Renal cortex interstitium (tissue), 11 donors: ENCODE measurements around the gene EMP3. TPM values are rescaled to one million over a fixed set of nuclear protein-coding genes. Genes with fewer than 3 reads are reported as not detected.

ENCODE experiments used
- DNase-seq, 11 donors: peaks; one replicate each; pipeline ENCODE4 v3.0.0-alpha.2; 2013; ENCODE audit warnings: low read depth in 9 of 11, low spot score in 4 of 11; ENCODE audit errors: extremely low read depth in 1 of 11
- polyA plus RNA-seq, 3 donors: library from polyadenylated mRNA; unstranded; fragments of 120-200 nt; gene quantifications; one replicate each; pipeline ENCODE4 v1.2.1, GENCODE V29; 2013; ENCODE audit not compliant: insufficient read length in 3 of 3

Gene EMP3
- polyA plus RNA-seq, 3 donors = 51.0 to 83.1 (median 67.0) TPM

DNA sequence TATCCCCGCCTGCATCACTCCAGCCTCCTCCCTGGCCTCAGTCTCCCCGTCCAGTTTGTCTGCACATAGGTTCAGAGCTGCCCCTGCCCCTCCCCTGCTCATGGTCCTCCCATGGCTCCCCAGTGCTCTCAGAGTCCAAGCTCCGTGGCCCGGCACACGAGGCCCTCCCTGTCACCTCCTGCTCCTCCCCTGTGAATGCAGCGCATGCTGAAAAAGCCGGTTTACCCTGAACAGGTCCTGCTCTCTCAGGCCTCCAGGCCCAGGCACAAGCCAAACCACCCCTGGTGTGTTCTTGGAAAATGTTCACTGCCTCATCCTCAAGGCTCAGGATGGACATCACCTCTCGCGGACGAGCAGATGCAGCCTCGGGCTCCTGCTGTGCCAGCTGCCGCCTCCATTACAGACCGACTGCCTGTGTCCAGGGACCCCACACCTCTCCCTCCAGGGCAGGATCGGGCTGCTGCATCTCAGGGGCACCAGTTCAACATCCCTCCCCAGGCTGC, 13.0 kb downstream of the EMP3 start:
- DNase-seq = no peak

DNA sequence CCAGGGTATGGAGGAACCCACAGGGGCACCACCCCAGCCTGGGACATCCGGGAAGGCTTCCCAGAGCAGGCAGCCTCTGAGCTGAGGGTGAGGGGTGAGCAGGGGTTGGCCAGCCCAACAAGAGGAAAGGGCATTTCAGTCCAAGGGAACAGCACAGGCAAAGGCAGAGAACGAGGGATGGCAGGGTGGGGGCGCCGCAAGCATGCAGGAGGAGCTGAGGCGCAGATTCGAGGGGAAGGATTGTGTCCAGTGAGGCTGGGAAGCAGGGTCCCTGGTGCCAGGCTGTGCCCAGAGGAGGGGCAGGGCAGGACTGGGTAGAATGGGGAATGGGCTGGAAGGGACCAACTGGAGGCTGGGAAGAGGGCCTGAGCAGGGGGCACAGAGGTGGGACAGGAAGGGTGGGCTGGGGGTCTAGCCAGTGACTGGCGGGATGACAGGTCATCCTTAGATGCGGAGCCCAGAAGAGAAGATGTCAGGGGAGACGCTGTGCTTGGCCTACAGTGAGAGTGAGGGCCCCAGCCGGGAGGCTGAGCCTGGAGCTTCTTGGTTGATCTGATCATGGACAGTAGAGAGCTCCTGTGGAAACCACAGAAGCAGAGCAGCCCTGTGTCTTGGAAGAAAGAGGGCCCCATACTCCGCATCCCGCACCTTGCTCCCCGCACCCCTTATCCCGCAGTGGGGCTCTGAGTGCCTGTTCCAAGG, 13.6 kb downstream of the EMP3 start:
- no peak for DNase-seq

DNA sequence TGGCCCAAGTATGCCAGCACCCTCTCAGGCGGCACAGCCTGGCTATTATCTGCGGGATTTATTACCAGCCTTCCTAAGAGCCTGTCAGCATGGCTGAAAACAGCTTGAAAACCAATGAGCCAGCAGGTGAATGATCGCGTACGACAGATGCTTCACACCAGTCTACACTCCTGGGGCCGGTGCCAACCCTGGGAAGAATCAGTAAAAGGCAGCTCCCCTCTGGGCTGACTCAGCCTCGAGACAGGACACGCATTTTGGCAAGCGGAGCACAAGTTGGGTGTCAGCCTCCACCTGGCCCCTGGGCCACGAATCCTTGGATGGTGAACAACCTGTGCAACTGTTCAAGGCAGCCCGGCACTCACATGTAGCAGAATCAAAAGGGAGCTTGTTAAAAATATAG, 15.6 kb downstream of the EMP3 start:
- DNase-seq = no peak

DNA sequence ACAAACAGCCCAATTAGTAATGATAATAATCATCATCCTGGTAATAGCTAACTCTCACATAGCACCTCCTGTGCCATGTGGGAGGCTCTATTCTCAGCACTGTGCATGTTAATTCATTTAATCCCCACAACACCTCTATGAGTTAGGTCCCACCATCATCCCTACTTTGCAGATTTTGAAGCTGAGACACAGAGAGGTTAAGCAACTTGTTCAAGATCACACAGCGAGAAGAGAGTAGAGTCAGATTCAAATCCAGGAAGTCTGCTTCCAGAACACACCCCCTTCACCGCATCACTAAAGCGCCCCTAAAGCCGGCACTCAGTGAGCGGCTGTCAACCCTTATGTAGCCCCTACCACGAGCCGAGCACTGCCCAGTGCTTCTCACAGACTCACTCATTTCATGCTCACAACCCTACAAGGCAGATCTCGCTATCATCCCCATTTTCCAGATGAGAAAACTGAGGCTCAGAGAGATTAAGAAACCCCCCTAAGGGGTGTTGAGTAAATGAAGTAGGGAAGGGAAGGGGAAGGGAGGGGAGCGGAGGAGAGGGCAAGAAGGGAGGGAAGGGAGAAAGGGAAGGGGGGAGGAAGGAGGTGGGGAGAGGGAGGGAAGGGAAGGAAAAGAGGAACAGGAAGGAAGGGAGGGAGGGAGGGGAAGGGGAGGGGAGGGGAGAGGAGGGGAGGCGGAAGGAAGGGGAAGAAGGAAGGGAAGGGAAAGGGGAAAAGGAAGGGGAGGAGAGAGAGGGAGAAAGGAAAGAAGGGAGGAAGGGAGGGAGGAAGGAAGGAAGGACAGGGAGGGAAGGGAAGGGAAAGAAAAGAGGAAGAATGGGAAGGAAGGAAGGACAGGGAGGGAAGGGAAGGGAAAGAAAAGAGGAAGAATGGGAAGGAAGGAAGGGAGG, 16.4 kb downstream of the EMP3 start:
- no peak for DNase-seq

DNA sequence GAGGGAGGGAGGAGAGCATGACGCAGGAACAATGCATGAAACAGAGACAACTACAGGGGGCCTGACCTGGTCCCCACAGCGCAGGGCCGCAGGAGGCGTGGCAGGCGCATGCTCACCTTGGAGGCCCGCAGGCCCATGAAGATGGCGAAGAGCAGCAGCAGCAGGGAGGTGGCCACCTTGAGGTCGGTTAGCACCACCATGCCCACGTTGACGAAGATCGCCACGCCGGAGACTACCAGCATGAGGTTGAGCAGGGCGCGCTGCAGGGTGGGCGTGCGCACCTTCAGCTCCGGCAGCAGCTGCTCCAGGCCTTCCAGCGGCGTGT, 17.0 kb downstream of the EMP3 start:
- no peak for DNase-seq

DNA sequence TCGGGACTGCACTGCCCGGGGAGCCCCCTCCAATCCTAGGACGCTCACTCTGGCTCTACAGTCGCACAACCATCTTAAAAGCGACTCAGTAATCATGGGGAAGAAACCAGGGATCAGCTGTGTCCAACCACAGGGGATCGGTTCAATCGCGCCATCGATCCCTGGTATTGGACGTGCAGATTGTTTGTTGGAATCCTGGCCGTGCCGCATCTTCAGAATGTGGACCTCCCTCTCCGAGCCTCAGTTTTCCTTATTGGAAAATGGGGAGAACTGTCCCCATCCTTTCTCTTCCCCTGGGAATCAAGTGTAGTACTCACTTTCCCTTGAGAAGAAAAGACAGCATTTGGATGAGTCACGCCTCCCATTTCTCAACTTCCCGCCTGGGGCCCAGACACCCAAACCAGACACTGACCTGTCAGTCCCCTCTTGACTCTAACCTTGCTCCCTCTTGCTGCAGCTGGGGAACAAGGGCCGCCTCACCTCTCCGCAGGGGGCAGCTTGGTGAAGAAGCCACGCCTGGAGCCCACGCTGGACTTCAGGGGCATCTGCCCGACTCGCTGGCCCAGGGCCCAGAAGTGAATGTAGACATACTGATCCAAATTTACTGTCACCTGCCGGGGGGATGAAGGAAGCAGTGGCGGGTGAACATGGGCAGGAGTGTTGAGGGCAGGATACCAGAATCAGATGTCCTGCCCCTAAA, 17.6 kb downstream of the EMP3 start:
- DNase-seq = no peak

DNA sequence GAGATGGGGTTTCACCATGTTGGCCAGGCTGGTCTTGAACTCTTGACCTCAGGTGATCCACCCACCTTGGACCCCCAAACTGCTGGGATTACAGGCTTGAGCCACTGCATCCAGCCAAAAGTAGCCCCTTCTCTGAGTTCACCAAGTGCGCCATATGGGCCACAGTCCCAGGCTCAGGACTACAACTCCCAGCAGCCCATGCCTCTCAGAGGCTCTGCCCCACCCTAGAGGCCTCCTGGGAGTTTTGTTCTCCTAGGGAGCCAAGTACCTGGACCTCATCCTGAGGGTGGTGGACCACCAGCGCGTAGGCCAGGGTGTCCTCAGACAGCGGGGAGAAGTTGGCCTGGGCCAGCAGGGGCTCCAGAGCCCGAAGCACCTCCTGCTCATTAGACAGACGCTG, 19.5 kb downstream of the EMP3 start:
- DNase-seq = no peak

DNA sequence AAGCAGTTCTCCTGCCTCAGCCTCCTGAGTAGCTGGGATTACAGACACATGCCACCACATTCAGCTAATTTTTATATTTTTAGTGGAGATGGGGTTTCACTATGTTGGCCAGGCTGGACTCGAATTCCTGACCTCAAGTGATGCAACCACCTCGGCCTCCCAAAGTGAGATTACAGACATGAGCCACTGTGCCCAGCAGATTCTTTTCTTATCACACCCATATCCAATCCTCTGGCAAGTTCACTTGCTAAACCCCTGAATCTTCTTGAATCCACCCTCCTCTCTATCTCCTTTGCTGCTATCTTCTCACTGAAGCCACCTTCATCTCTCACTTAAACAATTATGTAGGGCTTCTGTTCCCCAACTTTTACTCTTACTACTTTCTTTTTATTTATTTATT, 20.8 kb downstream of the EMP3 start:
- no peak for DNase-seq

DNA sequence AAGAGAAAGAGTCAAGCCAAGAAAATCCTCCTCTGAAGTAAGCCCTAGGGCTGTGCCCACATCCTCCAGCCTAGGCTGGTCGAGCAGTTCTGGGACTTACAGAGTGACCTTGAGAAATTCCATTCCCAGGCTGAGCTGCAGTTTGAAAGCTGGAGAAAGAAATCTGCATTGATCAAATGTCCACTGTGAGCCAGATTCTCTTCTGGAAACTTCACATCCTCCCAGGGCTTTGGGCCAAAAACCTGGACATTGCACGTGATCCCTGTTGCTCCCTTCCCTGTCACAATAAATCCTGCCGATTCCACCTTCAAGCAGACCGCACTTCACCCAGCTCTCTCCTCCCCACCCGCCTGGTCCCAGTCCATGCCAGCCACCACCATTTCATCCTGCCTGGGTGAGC, 22.7 kb downstream of the EMP3 start:
- no peak for DNase-seq

DNA sequence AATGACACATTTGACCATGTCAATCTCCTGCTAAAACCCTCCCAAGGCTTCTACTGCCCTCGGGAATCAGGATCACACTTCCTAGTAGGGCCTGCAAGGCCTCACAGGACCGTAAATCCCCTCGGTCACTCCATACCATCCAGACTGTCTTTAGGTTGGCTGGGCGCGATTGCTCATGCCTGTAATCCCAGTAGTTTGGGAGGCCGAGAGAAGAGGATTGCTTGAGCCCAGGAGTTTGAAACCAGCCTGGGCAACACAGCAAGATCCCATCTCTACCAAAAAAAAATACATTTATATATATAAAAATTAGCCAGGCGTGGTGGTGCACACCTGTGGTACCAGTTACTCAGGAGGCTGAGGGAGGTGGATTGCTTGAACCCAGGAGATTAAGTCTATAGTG, 23.4 kb downstream of the EMP3 start:
- no peak for DNase-seq

DNA sequence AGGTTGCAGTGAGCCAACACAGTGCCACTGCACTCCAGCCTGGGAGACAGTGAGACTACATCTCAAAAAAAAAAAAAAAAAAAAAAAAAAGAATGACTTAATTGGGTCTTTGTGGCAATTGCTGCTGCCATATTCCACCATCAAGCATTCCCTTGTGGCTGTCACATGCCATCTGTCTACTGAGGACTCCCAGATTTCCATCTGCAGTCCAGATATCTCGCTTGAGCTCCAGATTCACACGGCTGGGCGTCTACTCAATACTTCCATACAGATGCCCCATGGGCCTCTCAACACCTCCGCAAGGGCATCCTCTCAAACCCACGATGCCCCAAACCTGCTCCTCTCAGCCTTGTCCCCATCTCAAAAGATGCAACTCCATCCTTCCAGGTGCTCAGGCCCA, 25.5 kb downstream of the EMP3 start:
- DNase-seq = no peak

DNA sequence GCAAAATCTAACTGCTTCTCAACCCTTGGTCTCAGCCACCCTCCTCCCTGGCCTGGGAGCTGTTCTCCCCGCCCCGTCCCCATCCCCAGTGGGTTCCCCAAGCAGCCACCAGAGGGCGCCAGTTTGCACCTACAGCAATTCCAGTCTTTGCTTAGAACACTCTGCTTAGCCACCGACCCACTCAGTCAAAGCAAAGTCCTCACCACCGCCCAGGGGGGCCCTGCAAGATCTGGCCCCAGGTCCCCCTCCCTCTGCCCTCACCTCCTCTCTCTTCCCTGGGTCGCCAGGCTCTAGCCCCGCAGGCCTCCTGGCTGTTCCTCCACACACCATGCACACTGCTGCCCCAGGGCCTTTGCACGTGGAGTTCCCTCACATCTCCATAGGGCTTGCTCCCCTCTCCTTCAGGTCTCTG, 26.0 kb downstream of the EMP3 start:
- peak in 2 of 11 donors; percentile 53 to 61 for DNase-seq

DNA sequence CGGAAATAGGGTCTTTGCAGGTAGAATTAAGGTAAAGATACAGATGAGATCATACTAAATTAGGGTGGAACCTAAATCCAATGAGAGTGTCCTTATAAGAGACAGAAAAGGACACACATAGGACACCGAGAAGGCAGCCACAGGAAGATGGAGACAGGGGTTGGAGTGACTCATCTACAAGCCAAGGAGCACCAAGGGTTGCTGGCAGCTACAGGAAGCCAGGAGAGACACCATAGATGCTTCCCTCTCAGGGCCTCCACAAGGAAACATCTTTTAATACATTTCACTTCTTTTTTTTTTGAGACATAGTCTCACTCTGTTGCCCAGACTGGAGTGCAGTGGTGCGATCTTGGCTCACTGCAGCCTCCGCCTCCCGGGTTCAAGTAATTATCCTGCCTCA, 28.3 kb downstream of the EMP3 start:
- DNase-seq = no peak

DNA sequence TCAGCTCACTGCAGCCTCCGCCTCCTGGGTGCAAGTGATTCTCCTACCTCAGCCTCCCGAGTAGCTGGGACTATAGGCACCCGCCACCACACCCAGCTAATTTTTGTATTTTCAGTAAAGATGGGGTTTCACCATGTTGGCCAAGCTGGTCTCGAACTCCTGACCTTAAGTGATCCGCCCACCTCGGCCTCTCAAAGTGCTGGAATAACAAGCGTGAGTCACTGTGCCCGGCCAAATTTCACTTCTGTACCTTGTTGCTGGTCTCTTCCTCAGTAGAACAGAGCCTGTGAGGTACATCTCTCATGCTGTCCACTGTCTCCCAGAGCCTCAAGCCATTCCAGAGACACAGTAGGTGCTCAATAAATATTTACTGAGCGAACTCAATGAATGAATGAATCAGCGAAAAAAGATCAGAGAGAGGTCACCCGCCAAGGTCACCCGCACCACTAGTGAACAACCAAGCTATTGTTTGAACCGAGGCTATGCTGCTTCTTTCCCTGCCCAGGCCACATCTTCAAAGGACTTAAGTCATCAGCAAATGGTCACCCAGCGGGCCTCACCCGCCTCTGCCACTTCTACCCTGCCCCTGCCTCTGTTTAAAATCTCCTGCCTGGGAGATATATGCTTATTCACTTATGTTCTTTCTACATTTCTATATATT, 29.1 kb downstream of the EMP3 start:
- no peak for DNase-seq

DNA sequence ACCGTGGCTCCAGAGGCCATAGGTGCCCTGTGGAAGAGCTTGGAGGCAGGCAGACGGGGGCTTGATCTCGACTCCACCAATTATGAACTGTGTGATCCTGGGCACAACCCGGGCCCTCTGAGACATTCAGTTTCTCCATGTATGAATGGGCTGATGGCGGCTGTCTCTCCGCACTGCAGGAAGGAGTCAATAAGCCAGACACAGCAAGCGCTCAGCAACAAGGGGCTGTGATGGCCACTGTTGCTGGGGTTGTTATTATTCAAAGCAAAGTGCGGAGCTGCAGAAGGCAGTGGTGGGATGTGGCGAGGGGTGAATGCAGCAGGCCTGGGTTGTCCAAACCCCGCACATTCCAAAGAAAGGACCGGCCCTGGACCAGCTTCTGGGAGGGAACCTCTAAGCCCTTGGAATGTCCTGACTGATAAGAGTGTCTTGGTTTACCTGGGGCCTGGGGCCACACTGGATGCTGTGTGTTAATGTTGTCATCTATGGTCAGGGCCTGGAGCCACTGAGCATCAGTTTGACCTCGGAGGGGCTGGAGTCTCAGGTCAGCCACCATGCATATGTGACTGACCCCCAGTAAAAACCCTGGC, 30.1 kb downstream of the EMP3 start:
- DNase-seq = no peak

DNA sequence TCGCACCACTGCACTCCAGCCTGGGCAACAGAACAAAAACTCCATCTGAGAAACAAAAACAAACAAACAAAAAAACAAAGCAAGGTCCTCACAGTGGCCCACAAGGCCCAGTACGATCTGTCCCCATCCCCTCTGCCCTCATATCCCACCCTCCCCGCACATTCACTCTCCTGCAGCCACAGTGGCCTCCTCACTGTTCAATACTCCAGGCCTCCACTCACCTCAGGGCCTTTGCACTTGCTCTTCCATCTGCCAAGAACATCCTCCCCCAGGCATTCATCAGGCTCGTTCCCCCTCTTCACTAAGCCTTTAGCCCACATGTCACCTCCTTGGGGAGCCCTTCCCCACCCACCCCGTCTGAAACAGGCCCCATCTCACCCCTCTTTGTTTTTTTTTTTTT, 33.8 kb downstream of the EMP3 start:
- DNase-seq = no peak

DNA sequence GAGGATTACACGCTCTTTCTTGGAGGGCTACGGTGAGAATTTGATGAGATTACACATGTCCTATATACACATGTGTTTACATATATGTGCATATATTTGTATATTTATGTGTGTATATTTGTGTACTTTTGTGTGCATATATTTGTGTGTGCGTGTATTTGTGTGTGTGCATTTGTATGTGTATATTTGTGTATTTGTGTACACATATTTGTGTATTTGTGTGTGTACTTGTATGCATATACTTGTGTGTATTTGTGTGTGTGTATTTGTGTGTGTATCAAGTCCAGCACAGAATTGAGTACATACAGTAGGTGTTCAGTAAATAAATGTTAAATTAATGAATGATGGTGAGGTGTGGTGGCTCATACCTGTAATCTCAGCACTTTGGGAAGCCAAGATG, 36.6 kb downstream of the EMP3 start:
- no peak for DNase-seq

DNA sequence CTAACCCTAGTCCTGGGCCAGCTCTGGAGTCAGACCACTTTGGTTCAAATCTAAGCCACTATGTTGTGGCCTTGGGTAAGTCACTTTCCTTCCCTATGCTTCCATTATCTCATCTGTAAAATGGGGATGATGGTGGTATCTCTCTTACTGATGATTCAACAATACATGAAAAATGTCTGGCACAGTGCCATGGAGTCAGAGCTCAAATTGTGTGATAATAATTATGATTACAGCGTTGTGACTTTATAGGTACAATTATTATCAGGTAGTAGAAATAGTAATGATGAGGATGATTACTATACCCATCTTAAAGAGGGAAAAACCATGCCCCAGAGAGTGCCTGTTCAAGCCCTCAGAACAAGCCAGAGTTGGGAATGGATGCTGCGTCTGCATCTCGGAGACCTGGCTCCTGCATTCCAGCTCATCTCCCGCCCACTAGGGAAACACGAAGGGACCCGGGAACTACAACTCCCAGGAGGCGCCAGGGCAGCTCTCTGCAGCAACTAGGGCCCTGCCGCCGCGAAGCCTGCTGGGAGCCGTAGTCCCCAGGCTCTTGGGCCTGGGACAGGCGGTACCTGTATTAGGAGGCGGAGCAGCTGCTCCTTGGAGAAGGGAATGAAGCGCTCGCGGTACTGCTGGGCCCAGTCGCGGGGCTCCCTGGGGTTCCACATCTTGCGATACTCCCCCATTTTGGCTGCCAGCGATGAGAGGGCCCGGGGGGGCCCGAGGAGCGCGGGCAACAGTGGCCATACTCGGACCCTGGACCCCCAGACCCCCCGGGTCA, 37.6 kb downstream of the EMP3 start:
- peak; percentile 78 to 93 (median 90) for DNase-seq

DNA sequence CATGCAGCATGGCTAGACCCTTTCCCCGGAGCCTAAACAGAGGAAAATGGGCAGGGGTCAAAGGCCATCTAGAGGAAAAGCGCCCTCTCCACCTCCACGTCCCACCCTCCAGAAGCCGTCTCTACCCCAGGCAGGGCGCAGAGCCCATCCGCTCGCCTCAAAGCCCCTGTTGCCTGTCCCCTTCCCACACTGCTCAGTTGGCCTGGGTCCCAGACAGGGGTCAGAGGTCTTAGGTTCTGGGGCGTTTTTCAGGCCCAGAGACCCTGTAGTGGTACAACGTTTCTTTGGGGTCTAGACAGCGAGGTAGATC, 38.1 kb downstream of the EMP3 start:
- peak in 1 of 11 donors; percentile 50 for DNase-seq
